H9 (cell line): ENCODE measurements around the gene PHACTR2. TPM values are rescaled to one million over a fixed set of nuclear protein-coding genes. Genes with fewer than 3 reads are reported as not detected.

ENCODE experiments used
- DNase-seq: peaks from one replicate; pipeline ENCODE4 v3.0.0-alpha.2; 2017
- H2AFZ ChIP-seq: one replicate; pipeline ENCODE4 v1.6.1; 2013; ENCODE audit warnings: mild to moderate bottlenecking, low read length, control low read depth, moderate library complexity
- H2AK5ac ChIP-seq: 2 replicates; pipeline ENCODE4 v1.6.1; 2013; ENCODE audit warnings: low read length, control low read depth, mixed read lengths; ENCODE audit not compliant: insufficient read length
- H2BK120ac ChIP-seq: one replicate; pipeline ENCODE4 v1.6.1; 2013; ENCODE audit warnings: low read depth, mild to moderate bottlenecking, low read length, control low read depth, inconsistent platforms; ENCODE audit not compliant: poor library complexity, severe bottlenecking
- H2BK12ac ChIP-seq: 2 replicates; pipeline ENCODE4 v1.6.1; 2013; ENCODE audit warnings: low read length, control low read depth, mixed read lengths, low read depth; ENCODE audit not compliant: insufficient read length
- H2BK15ac ChIP-seq: 2 replicates; pipeline ENCODE4 v1.6.1; 2013; ENCODE audit warnings: low read depth, low read length, control low read depth
- H2BK20ac ChIP-seq: one replicate; pipeline ENCODE4 v1.6.1; 2013; ENCODE audit warnings: low read depth, mild to moderate bottlenecking, low read length, control low read depth, inconsistent platforms; ENCODE audit not compliant: poor library complexity, severe bottlenecking
- H2BK5ac ChIP-seq: 2 replicates; pipeline ENCODE4 v1.6.1; 2013; ENCODE audit warnings: low read length, control low read depth, mixed read lengths; ENCODE audit not compliant: insufficient read length
- H3K14ac ChIP-seq: 2 replicates; pipeline ENCODE4 v1.6.1; 2013; ENCODE audit warnings: low read length, control low read depth; ENCODE audit not compliant: insufficient read depth
- H3K18ac ChIP-seq: 2 replicates; pipeline ENCODE4 v1.6.1; 2013; ENCODE audit warnings: low read depth, mild to moderate bottlenecking, mixed read lengths, low read length, control low read depth; ENCODE audit not compliant: insufficient read length
- H3K23ac ChIP-seq: 2 replicates; pipeline ENCODE4 v1.6.1; 2013; ENCODE audit warnings: low read length, control low read depth, mixed read lengths, low read depth; ENCODE audit not compliant: insufficient read length
- H3K23me2 ChIP-seq: 2 replicates; pipeline ENCODE4 v1.6.1; 2013; ENCODE audit warnings: low read depth, mild to moderate bottlenecking, mixed read lengths, low read length, control low read depth; ENCODE audit not compliant: insufficient read length, poor library complexity, severe bottlenecking
- H3K27ac ChIP-seq: 2 replicates; pipeline ENCODE4 v1.5.1; 2013; ENCODE audit warnings: low read length, control low read depth, mixed read lengths, low read depth; ENCODE audit not compliant: insufficient read length
- H3K27me3 ChIP-seq: 2 replicates; pipeline ENCODE4 v1.6.1; 2013; ENCODE audit warnings: low read length, control low read depth, inconsistent platforms; ENCODE audit not compliant: insufficient read depth
- H3K4ac ChIP-seq: 2 replicates; pipeline ENCODE4 v1.6.1; 2013; ENCODE audit warnings: low read depth, mild to moderate bottlenecking, control low read depth, inconsistent platforms, low read length, moderate library complexity
- H3K4me1 ChIP-seq: 2 replicates; pipeline ENCODE4 v1.6.1; 2013; ENCODE audit warnings: low read length, control low read depth, inconsistent platforms; ENCODE audit not compliant: insufficient read depth
- H3K4me2 ChIP-seq: 2 replicates; pipeline ENCODE4 v1.6.1; 2013; ENCODE audit warnings: low read length, control low read depth, mixed read lengths; ENCODE audit not compliant: insufficient read length, insufficient read depth
- H3K56ac ChIP-seq: 2 replicates; pipeline ENCODE4 v1.6.1; 2013; ENCODE audit warnings: low read depth, mild to moderate bottlenecking, mixed read lengths, low read length, control low read depth; ENCODE audit not compliant: insufficient read length
- H3K79me1 ChIP-seq: 2 replicates; pipeline ENCODE4 v1.6.1; 2013; ENCODE audit warnings: low read depth, mild to moderate bottlenecking, moderate library complexity, low read length, control low read depth, inconsistent platforms; ENCODE audit not compliant: insufficient read depth, poor library complexity, severe bottlenecking
- H3K79me2 ChIP-seq: 2 replicates; pipeline ENCODE4 v1.6.1; 2013; ENCODE audit warnings: low read length, control low read depth, inconsistent platforms; ENCODE audit not compliant: insufficient read depth
- H3K9ac ChIP-seq: 2 replicates; pipeline ENCODE4 v1.6.1; 2013; ENCODE audit warnings: low read length, control low read depth, mixed read lengths; ENCODE audit not compliant: insufficient read length; ENCODE audit errors: extremely low read depth
- H3K9me3 ChIP-seq: one replicate; pipeline ENCODE4 v1.6.1; 2013; ENCODE audit warnings: low read depth, low read length, inconsistent platforms; ENCODE audit not compliant: control insufficient read depth
- H3T11ph ChIP-seq: one replicate; pipeline ENCODE4 v1.6.1; 2013; ENCODE audit warnings: mild to moderate bottlenecking, low read length, control low read depth, inconsistent platforms
- H4K20me1 ChIP-seq: one replicate; pipeline ENCODE4 v1.6.1; 2013; ENCODE audit not compliant: control insufficient read depth, insufficient read length, insufficient read depth
- H4K5ac ChIP-seq: 2 replicates; pipeline ENCODE4 v1.6.1; 2013; ENCODE audit warnings: low read depth, mild to moderate bottlenecking, mixed read lengths, low read length, control low read depth; ENCODE audit not compliant: insufficient read length
- H4K8ac ChIP-seq: replicated peaks from 2 replicates; pipeline ENCODE4 v1.6.1; 2013; ENCODE audit warnings: low read length, control low read depth, mixed read lengths, low read depth; ENCODE audit not compliant: insufficient read length
- H4K91ac ChIP-seq: 2 replicates; pipeline ENCODE4 v1.6.1; 2013; ENCODE audit warnings: low read depth, mild to moderate bottlenecking, moderate library complexity, mixed read lengths, low read length, control low read depth; ENCODE audit not compliant: insufficient read length
- H3K27ac Mint-ChIP-seq, 3 experiments: 2 replicates in 2 of 3; 3 replicates in 1 of 3; pipeline ENCODE4 v1.8.0; 2020 to 2021; ENCODE audit warnings: mixed read lengths in 3 of 3, mild to moderate bottlenecking in 1 of 3, moderate library complexity in 1 of 3
- H3K27me3 Mint-ChIP-seq: 2 replicates; pipeline ENCODE4 v1.8.0; 2021; ENCODE audit warnings: low read depth, mild to moderate bottlenecking, moderate library complexity, mixed read lengths
- H3K36me3 Mint-ChIP-seq, 3 experiments: 2 replicates in 2 of 3; 3 replicates in 1 of 3; pipeline ENCODE4 v1.8.0; 2020 to 2021; ENCODE audit warnings: low read depth in 3 of 3, mixed read lengths in 3 of 3; ENCODE audit not compliant: insufficient read depth in 1 of 3
- H3K4me1 Mint-ChIP-seq, 2 experiments: 2 replicates each; pipeline ENCODE4 v1.8.0; 2020; ENCODE audit warnings: mixed read lengths in 2 of 2
- H3K4me3 Mint-ChIP-seq, 2 experiments: 2 replicates in 1 of 2; 3 replicates in 1 of 2; pipeline ENCODE4 v1.8.0; 2020 to 2021; ENCODE audit warnings: mild to moderate bottlenecking in 2 of 2, mixed read lengths in 2 of 2, moderate library complexity in 1 of 2
- H3K9me3 Mint-ChIP-seq, 2 experiments: 2 replicates in 1 of 2; 3 replicates in 1 of 2; pipeline ENCODE4 v1.8.0; 2020; ENCODE audit warnings: mild to moderate bottlenecking in 2 of 2, mixed read lengths in 2 of 2, moderate library complexity in 1 of 2
- WGBS: extraction: QIAGEN DNeasy Blood & Tissue Kit; methylation state at CpG from one replicate; pipeline ENCODE4 v1.1.7; 2013; ENCODE audit warnings: missing lambda C conversion rate, low lambda C conversion rate, mixed read lengths; ENCODE audit not compliant: insufficient read length; ENCODE audit errors: extremely low coverage; 5-methylcytosine and 5-hydroxymethylcytosine counted together
- total RNA-seq: library from RNA; stranded (reverse); gene quantifications from 2 replicates; pipeline ENCODE4 v1.2.1, GENCODE V29; 2021
- TF ChIP-seq, protein P1 (sequence below): fragments of 200-600 bp; sonication (generic); conservative IDR thresholded peaks from 3 replicates; pipeline ENCODE4 v1.8.0; 2021; ENCODE audit warnings: antibody characterized with exemption, mild to moderate bottlenecking

Gene PHACTR2
- total RNA-seq, 1 experiment from 2014 or later: 131 TPM

DNA sequence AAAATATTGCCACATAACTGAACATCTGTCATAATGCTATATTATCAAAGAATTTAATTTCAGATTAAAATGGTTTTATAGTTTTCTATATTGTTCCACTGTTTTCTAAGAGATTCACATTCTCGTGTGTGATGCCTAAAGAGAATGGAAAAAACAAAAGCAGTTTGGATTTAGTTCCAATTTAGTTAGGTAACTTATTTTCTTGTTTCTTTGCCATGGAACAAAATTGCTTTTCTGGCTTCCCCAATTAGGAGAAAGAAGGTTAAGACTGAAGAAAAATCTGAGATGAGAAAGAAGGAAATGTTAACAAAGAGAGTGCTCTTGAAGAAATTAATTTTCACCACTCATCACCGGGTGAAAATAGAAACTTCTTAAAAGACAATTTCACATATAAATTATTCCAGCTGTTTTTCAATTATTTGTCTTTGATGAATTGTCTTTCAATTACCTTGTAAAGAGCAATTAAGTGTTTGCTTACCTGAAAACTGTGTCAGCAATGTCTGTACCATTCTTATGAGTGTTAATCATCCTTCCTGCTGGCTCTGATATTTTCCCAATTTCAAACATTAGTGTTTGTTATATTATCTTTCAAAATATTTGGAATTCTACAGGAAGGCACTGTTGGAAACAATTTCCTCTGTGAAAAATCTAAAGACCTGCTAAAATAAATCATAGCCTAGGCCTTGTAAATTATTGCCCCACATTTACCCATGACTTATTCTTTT is 19.5 kb downstream of the PHACTR2 start:
- Histone ChIP-seq H3T11ph (no peak overlapping the region), H4K20me1 (no peaks in the 10 kb centered on the region), H3K9me3 (no peaks in the 10 kb centered on the region), H3K4ac (no peak overlapping the region), H2BK5ac (no peak overlapping the region), H3K14ac (no peak overlapping the region), H2BK15ac (no peak overlapping the region), H3K79me1 (peaks cover 6% of the 10 kb centered on the region), H4K8ac (no peak overlapping the region), H3K56ac (no peak overlapping the region), H3K27ac (no peak overlapping the region), H3K23ac (no peak overlapping the region), H3K4me1 (peaks cover 16% of the 10 kb centered on the region; the same call in 1 of the 2 replicates), H2AK5ac (no peak overlapping the region), H2BK120ac (no peak overlapping the region), H3K18ac (no peak overlapping the region), H3K4me2 (no peak overlapping the region), H4K5ac (no peak overlapping the region), H2BK12ac (no peak overlapping the region), H3K27me3 (no peaks in the 10 kb centered on the region), H4K91ac (no peak overlapping the region), H3K23me2 (no peaks in the 10 kb centered on the region), H2BK20ac (no peak overlapping the region), H3K79me2 (peaks cover 13% of the 10 kb centered on the region; the same call in 1 of the 2 replicates), H3K9ac (no peak overlapping the region), H2AFZ (no peak overlapping the region)
- H3K36me3 Mint-ChIP-seq: peaks cover 6 to 17% (median 15%) of the 10 kb centered on the region in 3 experiments; a peak in 6 of 7 replicates
- no CpG with 5 or more reads among the region's 2 CpGs for WGBS
- 0 out of 7 replicates have a peak overlapping the region, but pooled peaks of 1 of the 3 experiments have one; percentile 55 for H3K27ac Mint-ChIP-seq
- H3K4me3 Mint-ChIP-seq: no peak overlapping the region
- no peaks in the 10 kb centered on the region for H3K27me3 Mint-ChIP-seq
- peaks cover 0 to 4% of the 10 kb centered on the region in 2 experiments; a peak in 2 of 5 replicates for H3K9me3 Mint-ChIP-seq
- H3K4me1 Mint-ChIP-seq: peaks cover 30 to 56% of the 10 kb centered on the region in 2 experiments
- DNase-seq: no peak
- TF ChIP-seq, protein P1, sequence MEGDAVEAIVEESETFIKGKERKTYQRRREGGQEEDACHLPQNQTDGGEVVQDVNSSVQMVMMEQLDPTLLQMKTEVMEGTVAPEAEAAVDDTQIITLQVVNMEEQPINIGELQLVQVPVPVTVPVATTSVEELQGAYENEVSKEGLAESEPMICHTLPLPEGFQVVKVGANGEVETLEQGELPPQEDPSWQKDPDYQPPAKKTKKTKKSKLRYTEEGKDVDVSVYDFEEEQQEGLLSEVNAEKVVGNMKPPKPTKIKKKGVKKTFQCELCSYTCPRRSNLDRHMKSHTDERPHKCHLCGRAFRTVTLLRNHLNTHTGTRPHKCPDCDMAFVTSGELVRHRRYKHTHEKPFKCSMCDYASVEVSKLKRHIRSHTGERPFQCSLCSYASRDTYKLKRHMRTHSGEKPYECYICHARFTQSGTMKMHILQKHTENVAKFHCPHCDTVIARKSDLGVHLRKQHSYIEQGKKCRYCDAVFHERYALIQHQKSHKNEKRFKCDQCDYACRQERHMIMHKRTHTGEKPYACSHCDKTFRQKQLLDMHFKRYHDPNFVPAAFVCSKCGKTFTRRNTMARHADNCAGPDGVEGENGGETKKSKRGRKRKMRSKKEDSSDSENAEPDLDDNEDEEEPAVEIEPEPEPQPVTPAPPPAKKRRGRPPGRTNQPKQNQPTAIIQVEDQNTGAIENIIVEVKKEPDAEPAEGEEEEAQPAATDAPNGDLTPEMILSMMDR: no peak
